ENCODE data around the gene RCBTB1.

The RCBTB1 gene

DNA sequence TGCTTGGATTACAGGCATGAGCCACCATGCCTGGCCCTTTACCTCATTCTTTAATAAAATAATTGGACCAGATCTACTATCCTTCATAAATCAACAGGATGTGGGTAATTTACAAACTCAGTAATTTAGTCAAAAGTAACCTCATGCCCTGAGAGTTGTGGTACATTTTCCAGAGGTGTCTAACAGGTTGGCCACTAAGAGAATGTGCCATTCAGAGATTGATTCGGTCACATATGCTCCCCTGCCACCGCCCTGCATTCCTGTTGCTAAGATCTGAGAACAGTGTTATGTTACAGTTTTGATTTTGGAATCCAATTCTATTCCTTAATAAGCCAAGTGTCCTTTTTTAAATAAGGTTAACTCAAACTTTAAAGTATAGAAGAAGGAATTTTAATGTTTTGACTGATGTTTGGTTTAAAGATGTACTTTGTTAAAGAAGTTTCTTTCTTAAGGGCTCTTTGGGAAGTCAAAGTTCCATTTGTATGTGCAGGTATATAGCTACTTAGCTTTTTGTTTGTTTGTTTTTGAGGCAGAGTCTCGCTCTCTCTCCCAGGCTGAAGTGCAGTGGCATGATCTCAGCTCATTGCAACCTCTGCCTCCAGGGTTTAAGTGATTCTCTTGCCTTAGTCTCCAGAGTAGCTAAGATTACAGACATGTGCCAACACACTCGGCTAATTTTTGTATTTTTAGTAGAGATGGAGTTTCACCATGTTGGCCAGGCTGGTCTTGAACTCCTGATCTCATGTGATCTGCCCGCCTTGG lies 60.4 kb downstream of the RCBTB1 start:
- TF ChIP-seq, protein P1, sequence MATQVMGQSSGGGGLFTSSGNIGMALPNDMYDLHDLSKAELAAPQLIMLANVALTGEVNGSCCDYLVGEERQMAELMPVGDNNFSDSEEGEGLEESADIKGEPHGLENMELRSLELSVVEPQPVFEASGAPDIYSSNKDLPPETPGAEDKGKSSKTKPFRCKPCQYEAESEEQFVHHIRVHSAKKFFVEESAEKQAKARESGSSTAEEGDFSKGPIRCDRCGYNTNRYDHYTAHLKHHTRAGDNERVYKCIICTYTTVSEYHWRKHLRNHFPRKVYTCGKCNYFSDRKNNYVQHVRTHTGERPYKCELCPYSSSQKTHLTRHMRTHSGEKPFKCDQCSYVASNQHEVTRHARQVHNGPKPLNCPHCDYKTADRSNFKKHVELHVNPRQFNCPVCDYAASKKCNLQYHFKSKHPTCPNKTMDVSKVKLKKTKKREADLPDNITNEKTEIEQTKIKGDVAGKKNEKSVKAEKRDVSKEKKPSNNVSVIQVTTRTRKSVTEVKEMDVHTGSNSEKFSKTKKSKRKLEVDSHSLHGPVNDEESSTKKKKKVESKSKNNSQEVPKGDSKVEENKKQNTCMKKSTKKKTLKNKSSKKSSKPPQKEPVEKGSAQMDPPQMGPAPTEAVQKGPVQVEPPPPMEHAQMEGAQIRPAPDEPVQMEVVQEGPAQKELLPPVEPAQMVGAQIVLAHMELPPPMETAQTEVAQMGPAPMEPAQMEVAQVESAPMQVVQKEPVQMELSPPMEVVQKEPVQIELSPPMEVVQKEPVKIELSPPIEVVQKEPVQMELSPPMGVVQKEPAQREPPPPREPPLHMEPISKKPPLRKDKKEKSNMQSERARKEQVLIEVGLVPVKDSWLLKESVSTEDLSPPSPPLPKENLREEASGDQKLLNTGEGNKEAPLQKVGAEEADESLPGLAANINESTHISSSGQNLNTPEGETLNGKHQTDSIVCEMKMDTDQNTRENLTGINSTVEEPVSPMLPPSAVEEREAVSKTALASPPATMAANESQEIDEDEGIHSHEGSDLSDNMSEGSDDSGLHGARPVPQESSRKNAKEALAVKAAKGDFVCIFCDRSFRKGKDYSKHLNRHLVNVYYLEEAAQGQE (IDR thresholded peaks at IDR 0.05; ENCODE audit: insufficient read depth in 1 of 2, low read depth in 2 of 2, low read length in 2 of 2) = no peak
- TF ChIP-seq TAF1 (IDR thresholded peaks at IDR 0.05; ENCODE audit: borderline replicate concordance, insufficient read depth, low read length) (no peak), FOXP2 (optimal IDR thresholded peaks at IDR 0.05; ENCODE audit: borderline replicate concordance, extremely low read depth, extremely low read length, insufficient read depth) (no peak), SIN3A (IDR thresholded peaks at IDR 0.05; ENCODE audit: borderline replicate concordance, insufficient read depth, low read length) (no peak), POLR2AphosphoS5 (IDR thresholded peaks at IDR 0.05; ENCODE audit: low read depth, low read length) (no peak)

DNA sequence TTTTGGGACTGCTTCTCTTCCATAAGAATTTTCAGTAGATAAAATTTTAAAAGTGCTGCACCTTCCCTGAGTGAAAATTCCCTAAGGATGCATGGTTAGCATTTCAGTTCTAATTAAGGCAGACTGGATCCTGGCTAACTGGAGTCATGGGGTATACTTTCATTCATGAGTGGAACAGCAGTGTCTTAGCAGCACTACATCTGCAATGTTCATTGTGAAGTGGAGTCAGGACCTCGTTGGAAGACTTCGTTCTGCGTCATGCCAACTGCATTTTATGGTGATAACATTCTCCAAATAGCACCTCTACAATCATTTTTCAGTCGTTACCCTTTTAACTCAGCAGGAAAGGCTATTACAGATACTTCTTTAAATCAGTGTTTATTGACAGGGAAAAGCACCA lies 64.1 kb downstream of the RCBTB1 start:
- TF ChIP-seq, protein P1 (IDR thresholded peaks at IDR 0.05; ENCODE audit: insufficient read depth in 1 of 2, low read depth in 2 of 2, low read length in 2 of 2) = no peak
- no peak for TF ChIP-seq TAF1 (IDR thresholded peaks at IDR 0.05; ENCODE audit: borderline replicate concordance, insufficient read depth, low read length)
- no peak for TF ChIP-seq SIN3A (IDR thresholded peaks at IDR 0.05; ENCODE audit: borderline replicate concordance, insufficient read depth, low read length)
- no peak for TF ChIP-seq FOXP2 (optimal IDR thresholded peaks at IDR 0.05; ENCODE audit: borderline replicate concordance, extremely low read depth, extremely low read length, insufficient read depth)
- TF ChIP-seq POLR2AphosphoS5 (IDR thresholded peaks at IDR 0.05; ENCODE audit: low read depth, low read length) = no peak

DNA sequence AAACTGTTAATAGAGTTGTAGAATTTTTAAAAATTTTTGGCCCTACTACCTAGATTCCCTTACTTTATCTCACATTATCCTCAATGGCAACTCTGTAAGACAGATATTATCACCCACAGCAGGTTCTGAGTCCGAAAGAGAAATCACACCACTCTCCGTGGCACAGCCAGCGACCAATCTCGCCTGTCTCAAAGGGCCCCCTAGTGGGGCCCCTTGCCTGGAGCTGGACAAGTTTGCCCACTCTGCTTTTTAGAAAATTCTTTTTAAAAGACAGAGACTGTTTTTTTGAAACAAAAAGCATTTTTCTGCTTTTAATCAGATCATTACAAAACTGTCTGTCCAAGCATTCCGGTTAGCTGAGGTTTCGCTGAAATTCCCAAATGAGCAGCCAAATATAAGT lies 67.9 kb downstream of the RCBTB1 start:
- TF ChIP-seq, protein P1 (IDR thresholded peaks at IDR 0.05; ENCODE audit: insufficient read depth in 1 of 2, low read depth in 2 of 2, low read length in 2 of 2) = no peak
- TF ChIP-seq POLR2AphosphoS5 (IDR thresholded peaks at IDR 0.05; ENCODE audit: low read depth, low read length) (no peak), TAF1 (IDR thresholded peaks at IDR 0.05; ENCODE audit: borderline replicate concordance, insufficient read depth, low read length) (no peak), SIN3A (IDR thresholded peaks at IDR 0.05; ENCODE audit: borderline replicate concordance, insufficient read depth, low read length) (no peak), FOXP2 (optimal IDR thresholded peaks at IDR 0.05; ENCODE audit: borderline replicate concordance, extremely low read depth, extremely low read length, insufficient read depth) (no peak)

DNA sequence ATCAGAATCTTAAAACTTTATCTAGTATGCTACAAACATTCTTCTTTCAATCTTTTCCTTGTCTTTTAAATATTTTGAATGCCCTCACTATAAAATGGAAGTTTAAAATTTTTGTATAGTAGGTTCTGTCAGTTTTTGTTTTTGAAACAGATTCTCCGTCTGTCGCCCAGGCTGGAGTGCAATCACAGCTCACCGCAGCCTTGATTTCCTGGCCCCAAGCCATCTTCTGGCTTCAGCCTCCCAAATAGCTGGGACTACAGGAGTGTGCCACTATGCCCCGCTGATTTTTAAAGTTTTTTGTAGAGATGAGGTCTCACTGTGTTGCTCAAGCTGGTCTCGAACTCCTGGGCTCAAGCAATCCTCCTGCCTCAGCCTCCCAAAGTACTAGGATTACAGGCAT lies 68.9 kb downstream of the RCBTB1 start:
- TF ChIP-seq, protein P1 (IDR thresholded peaks at IDR 0.05; ENCODE audit: insufficient read depth in 1 of 2, low read depth in 2 of 2, low read length in 2 of 2) = no peak
- TF ChIP-seq TAF1 (IDR thresholded peaks at IDR 0.05; ENCODE audit: borderline replicate concordance, insufficient read depth, low read length) = no peak
- TF ChIP-seq SIN3A (IDR thresholded peaks at IDR 0.05; ENCODE audit: borderline replicate concordance, insufficient read depth, low read length) = no peak
- TF ChIP-seq FOXP2 (optimal IDR thresholded peaks at IDR 0.05; ENCODE audit: borderline replicate concordance, extremely low read depth, extremely low read length, insufficient read depth) = no peak
- no peak for TF ChIP-seq POLR2AphosphoS5 (IDR thresholded peaks at IDR 0.05; ENCODE audit: low read depth, low read length)
